HEK293T (cell line): Measurements from ENCODE around the gene KBTBD6.
"Not testable (repeated sequence)": the region's sequence is repeated elsewhere in the genome, so short reads cannot be mapped to it uniquely, and the experiment has no call there.

Experiments
- BHLHE40 ChIP-seq: fragments of 450-650 bp; IDR thresholded peaks from 2 replicates; pipeline ENCODE4 v1.6.1; 2016; ENCODE audit warnings: mild to moderate bottlenecking, moderate library complexity, borderline replicate concordance
- ELF4 ChIP-seq: fragments of 450-650 bp; IDR thresholded peaks from 2 replicates; pipeline ENCODE4 v1.6.1; 2017; ENCODE audit warnings: antibody characterized with exemption
- FOXA1 ChIP-seq: fragments of 450-650 bp; IDR thresholded peaks from 2 replicates; pipeline ENCODE4 v1.6.1; 2016; ENCODE audit warnings: mild to moderate bottlenecking
- FOXK2 ChIP-seq: fragments of 450-650 bp; IDR thresholded peaks from 2 replicates; pipeline ENCODE4 v1.6.1; 2016; ENCODE audit warnings: mild to moderate bottlenecking
- FOXM1 ChIP-seq: fragments of 450-650 bp; IDR thresholded peaks from 2 replicates; pipeline ENCODE4 v1.6.1; 2017; ENCODE audit warnings: mild to moderate bottlenecking, borderline replicate concordance
- HDGF ChIP-seq: fragments of 450-650 bp; IDR thresholded peaks from 2 replicates; pipeline ENCODE4 v1.6.1; 2017; ENCODE audit warnings: antibody characterized with exemption, borderline replicate concordance
- L3MBTL2 ChIP-seq: fragments of 450-650 bp; conservative IDR thresholded peaks from 2 replicates; pipeline ENCODE4 v1.6.1; 2016; ENCODE audit warnings: mild to moderate bottlenecking
- NFRKB ChIP-seq: fragments of 450-650 bp; IDR thresholded peaks from 2 replicates; pipeline ENCODE4 v1.6.1; 2016; ENCODE audit warnings: mild to moderate bottlenecking, moderate library complexity
- PKNOX1 ChIP-seq: fragments of 450-650 bp; IDR thresholded peaks from 2 replicates; pipeline ENCODE4 v1.6.1; 2016
- SP1 ChIP-seq: fragments of 450-650 bp; IDR thresholded peaks from 2 replicates; pipeline ENCODE4 v1.6.1; 2017
- SUZ12 ChIP-seq: fragments of 450-650 bp; IDR thresholded peaks from 2 replicates; pipeline ENCODE4 v1.6.1; 2016; ENCODE audit warnings: mild to moderate bottlenecking
- TARDBP ChIP-seq: fragments of 450-650 bp; IDR thresholded peaks from 2 replicates; pipeline ENCODE4 v1.6.1; 2016
- ZNF384 ChIP-seq: fragments of 450-650 bp; IDR thresholded peaks from 2 replicates; pipeline ENCODE4 v1.6.1; 2016

- TF ChIP-seq BHLHE40, ZNF384, HDGF, ELF4, FOXA1, FOXM1, PKNOX1, TARDBP, NFRKB, SP1, FOXK2, SUZ12, L3MBTL2: not testable (repeated sequence)
Observed at GRCh38 chr13:41095681-41096080, 36.9 kb downstream of the KBTBD6 start.
